Keratinocyte (primary cell): Measurements from ENCODE around the gene TP53BP2. TPM values are rescaled to one million over a fixed set of nuclear protein-coding genes. Genes with fewer than 3 reads are reported as not detected.

Experiments
- DNase-seq: peaks from one replicate; pipeline ENCODE4 v3.0.0-alpha.2; 2011; ENCODE audit warnings: low read depth, missing footprints, low spot score
- FAIRE-seq: peaks from 2 replicates; lab custom pipeline; 2011; peaks lifted over from hg19 to GRCh38; lab: Jason Lieb, UNC
- H2AFZ ChIP-seq: 2 replicates; pipeline ENCODE4 v1.6.0; 2012; ENCODE audit warnings: low read length, control low read depth, inconsistent platforms; ENCODE audit not compliant: control insufficient read depth
- H3K27ac ChIP-seq: 2 replicates; pipeline ENCODE4 v1.5.1; 2011; ENCODE audit warnings: low read length; ENCODE audit not compliant: control insufficient read depth, insufficient read depth
- H3K27me3 ChIP-seq: 3 replicates; pipeline ENCODE4 v1.6.0; 2011; ENCODE audit warnings: low read length; ENCODE audit not compliant: control insufficient read depth, insufficient read depth; ENCODE audit errors: extremely low read depth
- H3K36me3 ChIP-seq, 2 experiments: 2 replicates in 1 of 2; 3 replicates in 1 of 2; pipeline ENCODE4 v1.5.1; 2011; ENCODE audit warnings: low read length in 2 of 2, mild to moderate bottlenecking in 1 of 2; ENCODE audit not compliant: control insufficient read depth in 2 of 2, insufficient read depth in 2 of 2; ENCODE audit errors: extremely low read depth in 1 of 2
- H3K4me1 ChIP-seq: 3 replicates; pipeline ENCODE4 v1.5.1; 2011; ENCODE audit warnings: low read length; ENCODE audit not compliant: control insufficient read depth, insufficient read depth; ENCODE audit errors: extremely low read depth
- H3K4me2 ChIP-seq: 3 replicates; pipeline ENCODE4 v1.6.0; 2011; ENCODE audit warnings: low read depth, low read length; ENCODE audit not compliant: control insufficient read depth, insufficient read depth; ENCODE audit errors: extremely low read depth
- H3K4me3 ChIP-seq, 3 experiments: fragments of 200-600 bp in 1 of 3; sonication (generic) in 1 of 3; 2 replicates in 2 of 3; 3 replicates in 1 of 3; pipeline ENCODE4 v1.5.1; 2011 to 2016; ENCODE audit warnings: low read length in 3 of 3, mild to moderate bottlenecking in 3 of 3, control low read depth in 2 of 3, inconsistent platforms in 1 of 3, low read depth in 1 of 3, mixed read lengths in 1 of 3, mixed run types in 1 of 3, moderate library complexity in 1 of 3; ENCODE audit not compliant: control insufficient read depth in 2 of 3, insufficient read depth in 2 of 3; ENCODE audit errors: extremely low read depth in 1 of 3
- H3K79me2 ChIP-seq: 2 replicates; pipeline ENCODE4 v1.6.0; 2012; ENCODE audit warnings: low read length; ENCODE audit not compliant: control insufficient read depth, insufficient read depth
- H3K9ac ChIP-seq: 3 replicates; pipeline ENCODE4 v1.6.0; 2011; ENCODE audit warnings: low read length; ENCODE audit not compliant: control insufficient read depth, insufficient read depth; ENCODE audit errors: extremely low read depth
- H3K9me1 ChIP-seq: 3 replicates; pipeline ENCODE4 v1.6.0; 2011; ENCODE audit warnings: low read length; ENCODE audit not compliant: control insufficient read depth, insufficient read depth; ENCODE audit errors: extremely low read depth
- H3K9me3 ChIP-seq: 2 replicates; pipeline ENCODE4 v1.5.1; 2012; ENCODE audit warnings: low read depth, low read length; ENCODE audit not compliant: control insufficient read depth
- H4K20me1 ChIP-seq: 3 replicates; pipeline ENCODE4 v1.6.0; 2011; ENCODE audit warnings: low read length; ENCODE audit not compliant: control insufficient read depth, insufficient read depth; ENCODE audit errors: extremely low read depth
- CTCF ChIP-seq, 3 experiments: IDR thresholded peaks in 1 of 3; conservative IDR thresholded peaks in 1 of 3; optimal IDR thresholded peaks in 1 of 3; 2 replicates in 2 of 3; 3 replicates in 1 of 3; pipeline versions ENCODE3 to v1.5.1; 2011; ENCODE audit warnings: low read length in 3 of 3, mild to moderate bottlenecking in 3 of 3, moderate library complexity in 2 of 3, control low read depth in 1 of 3, inconsistent platforms in 1 of 3; ENCODE audit not compliant: insufficient read depth in 2 of 3; ENCODE audit errors: extremely low read depth in 1 of 3
- EZH2 ChIP-seq: IDR thresholded peaks from one replicate; pipeline ENCODE4 v1.6.1; 2012; ENCODE audit warnings: inconsistent platforms, mild to moderate bottlenecking, low read length, moderate library complexity
- dilution Hi-C: fragments of 300-500 bp; cut with MboI; formaldehyde crosslinking; loops from one replicate; pipeline ENCODE4 v1.7.0; 2020; ENCODE audit warnings: low sequenced_read_pairs; ENCODE audit not compliant: extremely low pct_ligation_motif_present
- polyA plus RNA-seq, 5 experiments: library from polyadenylated mRNA; depleted of rRNA in 3 of 5; stranded (reverse) in 3 of 5; stranded (forward) in 1 of 5; unstranded in 1 of 5; fragments of >200 nt; gene quantifications; 1 replicate in 1 of 5; 2 replicates in 3 of 5; 3 replicates in 1 of 5; pipeline versions ENCODE4 v1.2.1 to v1.2.3, GENCODE V29; 2011 to 2012; ENCODE audit warnings: missing spikeins in 2 of 5, low read depth in 1 of 5, low replicate concordance in 1 of 5

The TP53BP2 gene
- polyA plus RNA-seq, 1 donor (not counting 4 experiments of a cell fraction or from before 2014, with no cell fraction given): 22.5 TPM

DNA sequence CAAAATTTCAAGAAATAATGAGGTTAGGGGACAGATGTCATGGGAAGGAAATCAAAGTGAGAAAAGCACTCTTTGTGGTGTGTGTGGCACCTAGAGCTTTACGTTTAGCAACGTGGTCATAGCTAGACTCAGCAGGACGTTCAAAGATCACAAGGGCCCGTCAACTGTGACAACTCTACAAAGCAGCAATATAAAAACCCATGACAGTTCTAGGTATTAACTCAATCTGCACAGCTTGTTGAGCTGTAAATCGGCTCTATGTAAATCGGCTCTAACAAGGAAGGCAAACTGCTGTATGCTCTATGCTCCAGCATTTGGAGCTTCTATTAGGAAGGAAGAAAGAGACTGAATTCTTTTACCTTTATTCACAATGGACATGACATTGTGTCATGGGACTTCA is 64.8 kb downstream of the TP53BP2 start:
- no peak overlapping the region for H3K4me3 ChIP-seq
- no peaks in the 10 kb centered on the region for H3K9me3 ChIP-seq
- H3K36me3 ChIP-seq: peaks cover 15 to 23% of the 10 kb centered on the region in 2 experiments
- FAIRE-seq (no peak), DNase-seq (no peak)
- TF ChIP-seq EZH2 (no peak), CTCF (optimal IDR thresholded peaks at IDR 0.05 in 1 of 3, IDR thresholded peaks at IDR 0.05 in 1 of 3, conservative IDR thresholded peaks at IDR 0.05 in 1 of 3; ENCODE audit: extremely low read depth in 1 of 3, insufficient read depth in 2 of 3, low read length in 3 of 3) (no peak)
- no peaks in the 10 kb centered on the region for H4K20me1 ChIP-seq
- no peak overlapping the region for H3K9ac ChIP-seq
- no peaks in the 10 kb centered on the region for H3K79me2 ChIP-seq
- H3K27me3 ChIP-seq: no peaks in the 10 kb centered on the region
- dilution Hi-C loops: no loop called here
- H3K27ac ChIP-seq: no peak overlapping the region
- peaks cover 7% of the 10 kb centered on the region for H3K4me1 ChIP-seq
- no peak overlapping the region for H3K4me2 ChIP-seq
- H3K9me1 ChIP-seq: peaks cover 3% of the 10 kb centered on the region
- H2AFZ ChIP-seq: no peak overlapping the region

- Histone ChIP-seq H3K27me3 (no peaks in the 10 kb centered on the region), H3K79me2 (no peaks in the 10 kb centered on the region), H3K4me2 (no peak overlapping the region), H2AFZ (no peak overlapping the region), H3K27ac (no peak overlapping the region), H3K4me1 (peaks cover 14% of the 10 kb centered on the region), H3K9ac (no peak overlapping the region), H3K4me3 (no peak overlapping the region), H4K20me1 (no peaks in the 10 kb centered on the region), H3K9me3 (no peaks in the 10 kb centered on the region), H3K9me1 (peaks cover 3% of the 10 kb centered on the region), H3K36me3 (peaks cover 15 to 26% of the 10 kb centered on the region in 2 experiments)
- no peak for TF ChIP-seq EZH2
- TF ChIP-seq CTCF (optimal IDR thresholded peaks at IDR 0.05 in 1 of 3, IDR thresholded peaks at IDR 0.05 in 1 of 3, conservative IDR thresholded peaks at IDR 0.05 in 1 of 3; ENCODE audit: extremely low read depth in 1 of 3, insufficient read depth in 2 of 3, low read length in 3 of 3): no peak
- no peak for FAIRE-seq
- dilution Hi-C loops: no loop called here
- DNase-seq: no peak
Measured at GRCh38 chr1:223780318-223780717, 65.4 kb downstream of the TP53BP2 start.
